Stromal cell of bone marrow (primary cell): ENCODE measurements around the gene HIF3A.

Experiments used
- DNase-seq: peaks from one replicate; pipeline ENCODE4 v3.0.0-alpha.2; 2012; ENCODE audit warnings: low read depth

The HIF3A gene

GRCh38 chr19:46384396-46384795 is 87.6 kb downstream of the HIF3A start:
- no peak for DNase-seq

- DNase-seq, result no peak
These were observed 88.8 kb downstream of the HIF3A start for GRCh38 chr19:46385636-46386035.

DNA sequence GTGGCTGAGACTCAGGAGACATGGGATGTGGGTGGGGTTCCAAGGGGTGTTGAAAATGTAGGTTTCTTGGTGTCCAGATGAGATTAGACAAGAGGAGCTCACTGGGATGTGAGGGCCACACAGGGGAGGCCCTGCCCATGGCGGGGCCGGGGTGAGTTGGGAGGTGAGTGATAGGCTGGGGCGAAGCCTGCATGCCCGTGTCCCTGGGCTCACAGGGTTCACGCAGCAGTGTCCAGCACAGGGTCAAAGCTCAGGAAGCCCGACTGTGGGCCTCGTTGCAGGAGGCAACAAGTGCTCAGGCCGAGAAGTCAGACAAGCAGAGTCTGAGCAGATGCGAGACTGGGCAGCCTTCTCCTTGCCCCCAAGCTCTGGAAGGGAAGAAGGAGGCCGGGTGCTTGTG is 89.3 kb downstream of the HIF3A start:
- no peak for DNase-seq

DNA sequence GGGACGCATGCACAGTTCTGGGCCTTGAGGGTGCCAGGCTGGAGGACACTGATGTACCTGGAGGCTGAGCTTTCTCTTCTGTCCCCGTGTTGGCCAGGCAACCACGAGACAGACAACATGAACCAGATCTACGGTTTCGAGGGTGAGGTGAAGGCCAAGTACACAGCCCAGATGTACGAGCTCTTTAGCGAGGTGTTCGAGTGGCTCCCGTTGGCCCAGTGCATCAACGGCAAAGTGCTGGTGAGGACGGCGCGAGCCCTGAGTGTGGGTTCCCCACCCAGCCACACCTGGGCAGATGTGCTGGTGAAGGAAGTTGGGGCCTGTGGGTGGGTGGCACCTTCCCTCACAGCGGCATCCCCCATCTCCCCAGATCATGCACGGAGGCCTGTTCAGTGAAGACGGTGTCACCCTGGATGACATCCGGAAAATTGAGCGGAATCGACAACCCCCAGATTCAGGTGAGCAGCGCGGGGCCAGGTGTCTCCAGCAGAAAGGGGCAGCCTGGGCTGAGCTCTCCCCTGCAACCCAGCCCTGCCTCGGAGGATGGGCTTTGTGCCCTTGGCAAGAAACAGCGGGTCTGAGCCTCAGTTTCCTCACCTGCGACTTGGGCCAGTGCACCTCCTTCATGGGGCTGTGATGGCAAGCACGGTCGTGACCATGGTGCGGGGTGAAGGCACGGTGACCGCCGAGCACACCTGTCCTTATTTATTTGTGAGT is 90.3 kb downstream of the HIF3A start:
- DNase-seq, result no peak

GRCh38 chr19:46387713-46388130 is 90.9 kb downstream of the HIF3A start:
- DNase-seq, result no peak

DNA sequence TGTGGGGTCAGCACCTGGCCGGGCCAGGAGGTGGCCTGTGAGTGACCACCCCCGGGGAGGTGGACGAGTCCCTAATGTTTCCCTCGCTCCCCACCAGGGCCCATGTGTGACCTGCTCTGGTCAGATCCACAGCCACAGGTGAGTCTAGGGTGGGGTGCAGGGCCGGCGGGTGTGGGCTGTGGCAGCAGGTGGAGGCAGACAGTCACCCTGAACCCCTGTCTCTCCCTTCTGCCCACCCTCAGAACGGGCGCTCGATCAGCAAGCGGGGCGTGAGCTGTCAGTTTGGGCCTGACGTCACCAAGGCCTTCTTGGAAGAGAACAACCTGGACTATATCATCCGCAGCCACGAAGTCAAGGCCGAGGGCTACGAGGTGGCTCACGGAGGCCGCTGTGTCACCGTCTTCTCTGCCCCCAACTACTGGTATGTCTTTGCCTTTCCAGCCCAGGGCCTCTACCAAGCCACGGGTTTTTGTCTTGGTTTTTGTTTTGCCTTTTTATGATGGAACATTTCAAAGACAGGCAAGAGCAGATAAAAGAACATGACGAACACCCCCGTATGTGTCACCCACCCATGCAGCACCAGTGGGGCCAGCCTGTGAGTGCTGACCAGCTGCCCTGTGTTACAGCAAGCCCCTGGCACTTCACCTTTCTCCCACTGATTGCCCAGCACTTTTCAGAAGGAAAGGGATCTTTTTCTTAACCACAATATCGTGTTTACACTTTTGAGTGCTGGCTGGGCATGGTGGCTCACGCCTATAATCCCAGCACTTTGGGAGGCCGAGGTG is 91.7 kb downstream of the HIF3A start:
- DNase-seq, result no peak

- DNase-seq, result no peak
These were observed 93.4 kb downstream of the HIF3A start for GRCh38 chr19:46390121-46390858.

- DNase-seq, result peak; percentile 59
These were observed 94.0 kb downstream of the HIF3A start for GRCh38 chr19:46390866-46391265.

DNA sequence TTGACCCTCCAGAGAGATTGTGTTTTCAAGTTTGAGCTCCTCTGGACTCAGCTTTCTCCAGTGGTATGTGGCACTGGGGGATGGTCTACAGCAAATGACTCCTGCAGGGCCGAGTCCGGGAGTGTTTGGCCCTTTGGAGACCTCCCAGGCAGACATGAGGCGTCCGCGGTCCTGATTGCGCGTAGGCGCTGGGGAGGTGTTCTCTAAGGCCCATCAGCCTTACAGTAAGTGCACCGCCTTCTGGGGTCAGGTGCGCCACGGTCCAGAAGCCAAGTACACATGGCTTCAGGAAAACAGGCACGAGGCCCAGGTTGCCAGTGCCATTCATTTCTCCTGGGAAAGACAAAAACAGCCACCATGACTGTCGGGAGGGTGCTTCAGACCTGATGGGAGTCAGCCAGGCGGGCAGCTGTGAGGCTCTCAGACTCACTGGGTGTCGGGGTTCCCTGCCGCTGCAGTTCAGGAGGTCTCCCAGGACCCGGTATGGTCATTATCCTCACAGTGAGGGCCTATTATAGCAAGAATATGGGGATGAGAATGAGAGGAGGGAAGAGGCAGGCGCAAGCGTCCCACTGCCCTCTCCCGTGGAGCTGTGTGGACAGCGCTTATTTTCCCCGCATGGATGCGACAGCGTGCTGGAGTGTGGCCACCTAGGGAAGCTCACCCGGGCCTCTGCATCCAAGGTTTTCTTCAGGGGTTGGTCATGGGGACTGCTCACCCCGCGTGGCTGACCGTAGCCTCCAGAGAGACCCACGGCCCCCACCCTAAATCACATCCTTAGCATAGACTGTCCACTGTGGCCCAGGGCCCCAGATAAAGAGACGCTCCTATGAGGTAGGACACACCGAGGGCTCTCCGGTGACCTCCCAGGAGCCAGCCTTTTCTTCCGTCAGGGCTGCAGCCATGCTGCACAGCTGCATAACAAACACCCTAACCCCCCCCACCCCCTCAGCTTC is 94.7 kb downstream of the HIF3A start:
- DNase-seq, result no peak

DNA sequence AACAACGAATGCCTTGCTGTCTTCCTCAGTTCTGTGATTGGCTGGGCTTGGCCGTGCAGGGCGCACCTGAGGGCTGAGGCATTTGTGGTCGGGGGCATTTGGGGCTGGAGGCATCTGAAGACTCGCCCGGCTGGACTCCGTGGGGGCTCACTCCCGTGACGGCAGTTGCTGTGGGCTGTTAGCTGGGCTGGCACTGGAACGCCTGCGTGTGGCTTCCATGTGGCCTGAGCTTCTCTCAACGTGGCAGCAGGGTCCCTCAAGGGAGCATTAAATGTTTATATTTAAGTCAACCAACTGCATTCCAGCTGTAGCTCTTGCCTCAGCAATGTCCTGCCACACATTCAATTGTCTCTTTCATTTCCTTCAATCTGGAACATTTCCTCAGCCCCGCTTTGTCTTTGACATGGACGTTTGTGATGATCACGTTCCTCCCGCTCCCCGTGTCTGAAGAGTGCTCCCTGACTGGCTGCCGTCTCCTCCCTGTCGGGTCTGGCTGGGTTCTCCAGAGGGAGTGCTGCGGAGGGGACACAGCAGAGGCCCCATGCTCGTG is 95.5 kb downstream of the HIF3A start:
- no peak for DNase-seq

GRCh38 chr19:46392837-46393236 is 96.0 kb downstream of the HIF3A start:
- no peak for DNase-seq
